SU-DHL-6 (cell line): Measurements from ENCODE around the gene MAP2.

Source experiments
- H2AFZ ChIP-seq: fragments of 200-600 bp; sonication (generic); 2 replicates; pipeline ENCODE4 v1.6.1; 2014; ENCODE audit warnings: low read depth, mild to moderate bottlenecking, moderate library complexity, mixed read lengths, antibody characterized with exemption, low read length; ENCODE audit not compliant: severe bottlenecking
- H3F3A ChIP-seq: fragments of 200-600 bp; shearing (Covaris generic); 2 replicates; pipeline ENCODE4 v1.6.0; 2016; ENCODE audit warnings: antibody characterized with exemption, mild to moderate bottlenecking; ENCODE audit not compliant: insufficient read depth
- H3K27ac ChIP-seq: fragments of 200-600 bp; sonication (generic); 2 replicates; pipeline ENCODE4 v1.5.1; 2016; ENCODE audit warnings: low read depth, mild to moderate bottlenecking, low read length, moderate library complexity, mixed read lengths
- H3K27me3 ChIP-seq: fragments of 200-600 bp; sonication (generic), shearing (Covaris generic); 2 replicates; pipeline ENCODE4 v1.6.0; 2014; ENCODE audit warnings: mild to moderate bottlenecking, low read length
- H3K36me3 ChIP-seq: fragments of 200-600 bp; sonication (generic); 2 replicates; pipeline ENCODE4 v1.6.1; 2014; ENCODE audit warnings: mild to moderate bottlenecking, low read length, mixed read lengths
- H3K4me2 ChIP-seq: fragments of 300-600, 200-600 bp; shearing (Covaris generic), sonication (generic); 2 replicates; pipeline ENCODE4 v1.6.0; 2014; ENCODE audit warnings: low read length, low read depth, mild to moderate bottlenecking; ENCODE audit not compliant: poor library complexity, severe bottlenecking
- H3K4me3 ChIP-seq: fragments of 200-600 bp; sonication (generic); 2 replicates; pipeline ENCODE4 v1.5.1; 2014; ENCODE audit warnings: antibody characterized with exemption, low read length, mild to moderate bottlenecking, mixed read lengths; ENCODE audit not compliant: insufficient read depth, poor library complexity, severe bottlenecking
- H3K79me2 ChIP-seq: fragments of 200-600 bp; sonication (generic); 2 replicates; pipeline ENCODE4 v1.6.1; 2014; ENCODE audit warnings: mild to moderate bottlenecking, low read length, moderate library complexity; ENCODE audit not compliant: insufficient read depth
- H3K9ac ChIP-seq: fragments of 200-600 bp; sonication (generic); 2 replicates; pipeline ENCODE4 v1.7.0; 2014; ENCODE audit warnings: mild to moderate bottlenecking, low read length
- H3K9me2 ChIP-seq: fragments of 200-600 bp; sonication (generic); replicated peaks from 2 replicates; pipeline ENCODE4 v1.6.1; 2014; ENCODE audit warnings: low read length; ENCODE audit not compliant: insufficient read depth
- H3K9me3 ChIP-seq: fragments of 200-600 bp; sonication (generic); 2 replicates; pipeline ENCODE4 v1.6.1; 2014; ENCODE audit warnings: low read length, mixed read lengths; ENCODE audit not compliant: insufficient read depth
- H4K20me1 ChIP-seq: fragments of 200-600 bp; sonication (generic); 2 replicates; pipeline ENCODE4 v1.6.1; 2014; ENCODE audit warnings: low read depth, mild to moderate bottlenecking, antibody characterized with exemption, low read length, moderate library complexity, mixed read lengths
- EZH2phosphoT487 ChIP-seq: fragments of 200-600 bp; sonication (generic), shearing (Covaris generic); conservative IDR thresholded peaks from 2 replicates; pipeline ENCODE4 v1.6.1; 2018; ENCODE audit warnings: mild to moderate bottlenecking, antibody characterized with exemption, low read length, moderate library complexity, mixed read lengths
- TF ChIP-seq, protein P1 (sequence below): fragments of 200-600 bp; sonication (generic); IDR thresholded peaks from one replicate; pipeline ENCODE4 v1.5.1; 2017; ENCODE audit warnings: antibody characterized with exemption, mild to moderate bottlenecking, low read length, moderate library complexity; ENCODE audit not compliant: insufficient read depth, poor library complexity, severe bottlenecking

MAP2 gene

DNA sequence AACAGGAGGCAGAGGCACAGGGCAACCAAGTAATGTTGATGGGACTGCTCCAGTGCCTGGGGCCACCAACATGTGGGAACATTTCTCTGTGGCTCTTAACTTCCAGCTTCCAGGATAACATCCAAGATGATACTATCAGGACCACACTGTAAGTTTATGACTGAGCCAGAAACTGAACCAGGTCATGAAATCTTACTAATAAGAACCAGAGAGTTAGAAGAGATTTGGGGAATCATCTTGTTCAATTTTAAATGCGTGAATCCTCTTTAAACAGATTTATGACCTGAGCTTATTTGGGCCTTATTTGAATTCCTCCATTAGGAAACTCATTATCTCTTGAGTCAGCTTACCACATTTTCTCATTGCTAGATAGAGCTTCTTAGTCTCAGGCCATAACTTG is 45.0 kb downstream of the MAP2 start:
- Histone ChIP-seq H3K9me2 (no peaks in the 10 kb centered on the region), H3K79me2 (no peaks in the 10 kb centered on the region), H3F3A (no peaks in the 10 kb centered on the region), H4K20me1 (no peaks in the 10 kb centered on the region), H3K4me3 (no peak overlapping the region), H3K9ac (no peak overlapping the region), H2AFZ (no peak overlapping the region), H3K27ac (no peak overlapping the region), H3K27me3 (no peaks in the 10 kb centered on the region), H3K9me3 (no peaks in the 10 kb centered on the region), H3K36me3 (no peaks in the 10 kb centered on the region), H3K4me2 (no peak overlapping the region)
- TF ChIP-seq EZH2phosphoT487, result no peak
- TF ChIP-seq, protein P1, sequence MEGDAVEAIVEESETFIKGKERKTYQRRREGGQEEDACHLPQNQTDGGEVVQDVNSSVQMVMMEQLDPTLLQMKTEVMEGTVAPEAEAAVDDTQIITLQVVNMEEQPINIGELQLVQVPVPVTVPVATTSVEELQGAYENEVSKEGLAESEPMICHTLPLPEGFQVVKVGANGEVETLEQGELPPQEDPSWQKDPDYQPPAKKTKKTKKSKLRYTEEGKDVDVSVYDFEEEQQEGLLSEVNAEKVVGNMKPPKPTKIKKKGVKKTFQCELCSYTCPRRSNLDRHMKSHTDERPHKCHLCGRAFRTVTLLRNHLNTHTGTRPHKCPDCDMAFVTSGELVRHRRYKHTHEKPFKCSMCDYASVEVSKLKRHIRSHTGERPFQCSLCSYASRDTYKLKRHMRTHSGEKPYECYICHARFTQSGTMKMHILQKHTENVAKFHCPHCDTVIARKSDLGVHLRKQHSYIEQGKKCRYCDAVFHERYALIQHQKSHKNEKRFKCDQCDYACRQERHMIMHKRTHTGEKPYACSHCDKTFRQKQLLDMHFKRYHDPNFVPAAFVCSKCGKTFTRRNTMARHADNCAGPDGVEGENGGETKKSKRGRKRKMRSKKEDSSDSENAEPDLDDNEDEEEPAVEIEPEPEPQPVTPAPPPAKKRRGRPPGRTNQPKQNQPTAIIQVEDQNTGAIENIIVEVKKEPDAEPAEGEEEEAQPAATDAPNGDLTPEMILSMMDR, result no peak

DNA sequence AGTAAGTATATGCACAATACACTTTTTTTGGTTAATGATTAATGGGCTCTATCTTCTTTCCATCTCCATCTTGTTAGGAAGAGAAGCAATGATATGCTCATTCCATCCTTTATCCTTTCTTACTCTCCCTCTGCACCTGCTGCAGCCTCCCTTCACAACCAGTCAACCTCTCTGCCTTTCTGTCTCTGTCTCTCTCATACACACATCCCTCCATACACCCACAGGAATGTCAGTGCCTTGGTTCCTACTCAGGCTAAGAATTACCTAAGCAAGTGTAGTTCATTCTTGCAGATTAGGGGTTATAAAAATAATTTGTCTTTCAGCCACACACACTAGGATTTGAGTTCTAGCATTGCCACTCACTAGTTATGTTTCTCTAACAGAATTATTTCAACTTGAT is 45.6 kb downstream of the MAP2 start:
- Histone ChIP-seq H3K79me2 (no peaks in the 10 kb centered on the region), H3K9ac (no peak overlapping the region), H3K9me2 (no peaks in the 10 kb centered on the region), H4K20me1 (no peaks in the 10 kb centered on the region), H3K36me3 (no peaks in the 10 kb centered on the region), H3K4me2 (no peak overlapping the region), H3K9me3 (no peaks in the 10 kb centered on the region), H3F3A (no peaks in the 10 kb centered on the region), H3K4me3 (no peak overlapping the region), H3K27me3 (no peaks in the 10 kb centered on the region), H2AFZ (no peak overlapping the region), H3K27ac (no peak overlapping the region)
- TF ChIP-seq EZH2phosphoT487, result no peak
- TF ChIP-seq, protein P1, result no peak

DNA sequence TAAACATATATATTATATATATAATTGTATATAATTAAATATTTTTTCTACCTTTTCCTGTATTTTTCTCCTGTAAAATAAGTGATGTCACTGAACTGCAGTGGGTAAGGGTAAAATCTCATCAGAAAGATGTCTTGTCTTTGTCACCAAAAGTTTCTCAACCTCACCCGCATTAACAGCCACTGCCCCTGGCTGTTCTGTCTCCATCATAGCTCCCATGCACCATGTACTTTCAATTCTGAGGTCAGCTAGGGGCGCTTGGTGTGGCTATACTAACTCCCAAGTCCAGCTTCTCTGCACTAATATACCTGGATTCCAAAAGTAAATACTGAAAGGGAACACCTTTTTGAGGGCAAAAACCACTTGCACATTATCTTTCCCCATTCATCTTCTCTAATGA is 46.6 kb downstream of the MAP2 start:
- TF ChIP-seq, protein P1, result no peak
- TF ChIP-seq EZH2phosphoT487, result no peak
- Histone ChIP-seq H3K4me2 (no peak overlapping the region), H3K9me3 (no peaks in the 10 kb centered on the region), H3K27me3 (no peaks in the 10 kb centered on the region), H3K27ac (no peak overlapping the region), H4K20me1 (no peaks in the 10 kb centered on the region), H3F3A (no peaks in the 10 kb centered on the region), H3K36me3 (no peaks in the 10 kb centered on the region), H3K9me2 (no peaks in the 10 kb centered on the region), H2AFZ (no peak overlapping the region), H3K9ac (no peak overlapping the region), H3K4me3 (no peak overlapping the region), H3K79me2 (no peaks in the 10 kb centered on the region)
